GM12878 (cell line): Measurements from ENCODE around the gene APEX1. TPM values are rescaled to one million over a fixed set of nuclear protein-coding genes. Genes with fewer than 3 reads are reported as not detected.

Experiments
- ATAC-seq: fragments of 200-7000 bp; cut with Tn5 transposase; 3 replicates; pipeline ENCODE4 v1.9.1; 2020; ENCODE audit warnings: mild to moderate bottlenecking, moderate library complexity
- BruUV-seq: library from RNA; stranded (reverse); fragments of 400-500 nt; replicated peaks from 2 replicates; lab custom pipeline; 2021; lab: Mats Ljungman, UMichigan
- CTCF ChIA-PET: fragments of 300-600 bp; sonication (Branson Sonifier 250); formaldehyde crosslinking; extraction: SDS; loops from one replicate; lab custom pipeline; 2021; ENCODE audit warnings: inconsistent platforms; lab: Yijun Ruan, JAX
- POLR2A ChIA-PET: fragments of 350-600 bp; formaldehyde crosslinking; extraction: SDS; loops from one replicate; lab custom pipeline; 2021; ENCODE audit warnings: inconsistent platforms; lab: Charles Lee
- RAD21 ChIA-PET: fragments of 300-600 bp; sonication (Branson Sonifier 250); formaldehyde crosslinking; loops from one replicate; lab custom pipeline; 2023; ENCODE audit warnings: antibody characterized with exemption; ENCODE audit not compliant: unreplicated experiment; lab: Charles Lee
- SMC1A ChIA-PET: fragments of 300-600 bp; sonication (Branson Sonifier 250); formaldehyde crosslinking; loops from one replicate; lab custom pipeline; 2023; ENCODE audit not compliant: unreplicated experiment, uncharacterized antibody; lab: Charles Lee
- DNase-seq: peaks from one replicate; pipeline ENCODE4 v3.0.0-alpha.2; 2011; ENCODE audit warnings: low read depth, low spot score
- FAIRE-seq: peaks from 3 replicates; lab custom pipeline; 2011; peaks lifted over from hg19 to GRCh38; lab: Jason Lieb, UNC
- H2AFZ ChIP-seq: 2 replicates; pipeline ENCODE4 v1.6.0; 2011; ENCODE audit warnings: low read depth, low read length, control low read depth; ENCODE audit not compliant: control insufficient read depth
- H3K27ac ChIP-seq: 2 replicates; pipeline ENCODE4 v1.5.1; 2011; ENCODE audit warnings: control low read depth; ENCODE audit not compliant: control insufficient read depth, insufficient read depth
- H3K27me3 ChIP-seq, 2 experiments: replicated peaks in 1 of 2; 2 replicates each; pipeline versions ENCODE4 v1.6.0 to v1.6.1; 2011; ENCODE audit warnings: low read length in 1 of 2; ENCODE audit not compliant: control insufficient read depth in 2 of 2, insufficient read depth in 2 of 2
- H3K36me3 ChIP-seq, 2 experiments: 2 replicates each; pipeline ENCODE4 v1.5.1; 2011; ENCODE audit warnings: low read length in 1 of 2; ENCODE audit not compliant: control insufficient read depth in 2 of 2, insufficient read depth in 2 of 2
- H3K4me1 ChIP-seq: 2 replicates; pipeline ENCODE4 v1.6.1; 2011; ENCODE audit warnings: mild to moderate bottlenecking, low read length, moderate library complexity, mixed read lengths; ENCODE audit not compliant: control insufficient read depth, insufficient read depth
- H3K4me2 ChIP-seq: 2 replicates; pipeline ENCODE4 v1.6.0; 2011; ENCODE audit warnings: control low read depth; ENCODE audit not compliant: control insufficient read depth, insufficient read depth
- H3K4me3 ChIP-seq: fragments of 200-600 bp; sonication (generic); 2 replicates; pipeline ENCODE4 v1.5.1; 2016
- H3K79me2 ChIP-seq: 2 replicates; pipeline ENCODE4 v1.6.0; 2011; ENCODE audit warnings: low read length; ENCODE audit not compliant: control insufficient read depth, insufficient read depth
- H3K9ac ChIP-seq: 2 replicates; pipeline ENCODE4 v1.8.0; 2011; ENCODE audit warnings: low read length, control low read depth, mixed read lengths; ENCODE audit not compliant: control insufficient read depth, insufficient read depth
- H3K9me3 ChIP-seq: replicated peaks from 3 replicates; pipeline ENCODE4 v1.5.1; 2011; ENCODE audit warnings: mild to moderate bottlenecking, low read length; ENCODE audit not compliant: control insufficient read depth, insufficient read depth
- H4K20me1 ChIP-seq: 2 replicates; pipeline ENCODE4 v1.6.0; 2011; ENCODE audit not compliant: control insufficient read depth, insufficient read depth
- BHLHE40 ChIP-seq, 2 experiments: fragments of 450-650 bp in 1 of 2; IDR thresholded peaks; 2 replicates each; pipeline ENCODE4 v1.6.1; 2011 to 2017; ENCODE audit warnings: low read depth in 2 of 2, borderline replicate concordance in 1 of 2, improper control_type of control experiment in 1 of 2, low read length in 1 of 2, mild to moderate bottlenecking in 1 of 2
- BMI1 ChIP-seq: fragments of 450-650 bp; IDR thresholded peaks from 2 replicates; pipeline ENCODE4 v1.6.1; 2016; ENCODE audit warnings: mild to moderate bottlenecking, moderate library complexity, borderline replicate concordance
- CBX5 ChIP-seq: sonication (generic); IDR thresholded peaks from 2 replicates; pipeline ENCODE4 v1.6.1; 2016; ENCODE audit warnings: low read depth, moderate library complexity, mild to moderate bottlenecking, inconsistent platforms
- IKZF1 ChIP-seq: fragments of 450-650 bp; conservative IDR thresholded peaks from 2 replicates; pipeline ENCODE4 v1.6.1; 2017; ENCODE audit warnings: antibody characterized with exemption, mild to moderate bottlenecking
- RAD51 ChIP-seq: fragments of 450-650 bp; IDR thresholded peaks from 2 replicates; pipeline ENCODE4 v1.6.1; 2016; ENCODE audit warnings: moderate library complexity, mild to moderate bottlenecking, inconsistent platforms
- SMAD5 ChIP-seq: IDR thresholded peaks from 2 replicates; pipeline ENCODE4 v1.6.1; 2016; ENCODE audit warnings: antibody characterized with exemption, low read depth
- TBL1XR1 ChIP-seq: IDR thresholded peaks from 2 replicates; pipeline ENCODE4 v1.6.1; 2012; ENCODE audit warnings: low read depth, low read length, improper control_type of control experiment
- YY1 ChIP-seq: IDR thresholded peaks from 2 replicates; pipeline ENCODE4 v1.6.1; 2011; ENCODE audit warnings: low read depth, mild to moderate bottlenecking, low read length
- WGBS: methylation state at CpG from one replicate; pipeline ENCODE4 v1.1.6; 2016; ENCODE audit warnings: low lambda C conversion rate; ENCODE audit not compliant: insufficient replicate concordance, insufficient coverage; ENCODE audit errors: missing lambda C conversion rate; 5-methylcytosine and 5-hydroxymethylcytosine counted together
- in situ Hi-C: fragments of 300-500 bp; cut with MboI; formaldehyde crosslinking; loops from 9 replicates; pipeline ENCODE4 v1.14.3; 2018; ENCODE audit warnings: mixed read lengths
- intact Hi-C: fragments of 100-400 bp; cut with micrococcal nuclease; formaldehyde crosslinking; loops from one replicate; pipeline ENCODE4 v1.14.2; 2022; ENCODE audit not compliant: unreplicated experiment
- polyA plus RNA-seq, 11 experiments: library from polyadenylated mRNA; depleted of rRNA in 4 of 11; unstranded in 6 of 11; stranded (reverse) in 5 of 11; fragments of >200 nt; fragmentation: Nextera tagmentation in 4 of 11; fragmentation: Illumina TruSeq in 1 of 11; extraction: Ambion mirVana in 4 of 11; extraction: Trizol in 1 of 11; gene quantifications; 1 replicate in 1 of 11; 2 replicates in 10 of 11; pipeline versions ENCODE4 v1.2.1 to v1.2.3, GENCODE V29; 2011 to 2016; ENCODE audit warnings: inconsistent platforms in 2 of 11, missing spikeins in 2 of 11, low read depth in 1 of 11
- total RNA-seq, 4 experiments: library from RNA; depleted of rRNA in 3 of 4; stranded (reverse); fragments of >200 nt in 3 of 4; fragmentation: Illumina TruSeq in 1 of 4; extraction: Trizol in 1 of 4; gene quantifications; 2 replicates each; pipeline versions ENCODE4 v1.2.1 to v1.2.3, GENCODE V29; 2013 to 2021
- TF ChIP-seq, protein P1 (sequence below): IDR thresholded peaks from 2 replicates; pipeline ENCODE4 v1.6.1; 2012; ENCODE audit warnings: mild to moderate bottlenecking, low read depth, low read length
- TF ChIP-seq, protein P2 (sequence below): fragments of 450-650 bp; formaldehyde crosslinking; IDR thresholded peaks from 2 replicates; pipeline ENCODE4 v1.4.0; 2020; ENCODE audit warnings: mild to moderate bottlenecking, moderate library complexity

APEX1 gene
- total and polyA plus RNA-seq, 10 of the 15 experiments (the other 5 are each of a cell fraction or from before 2014, with no cell fraction given): 115 to 407 (median 300) TPM

- TF ChIP-seq, protein P1, sequence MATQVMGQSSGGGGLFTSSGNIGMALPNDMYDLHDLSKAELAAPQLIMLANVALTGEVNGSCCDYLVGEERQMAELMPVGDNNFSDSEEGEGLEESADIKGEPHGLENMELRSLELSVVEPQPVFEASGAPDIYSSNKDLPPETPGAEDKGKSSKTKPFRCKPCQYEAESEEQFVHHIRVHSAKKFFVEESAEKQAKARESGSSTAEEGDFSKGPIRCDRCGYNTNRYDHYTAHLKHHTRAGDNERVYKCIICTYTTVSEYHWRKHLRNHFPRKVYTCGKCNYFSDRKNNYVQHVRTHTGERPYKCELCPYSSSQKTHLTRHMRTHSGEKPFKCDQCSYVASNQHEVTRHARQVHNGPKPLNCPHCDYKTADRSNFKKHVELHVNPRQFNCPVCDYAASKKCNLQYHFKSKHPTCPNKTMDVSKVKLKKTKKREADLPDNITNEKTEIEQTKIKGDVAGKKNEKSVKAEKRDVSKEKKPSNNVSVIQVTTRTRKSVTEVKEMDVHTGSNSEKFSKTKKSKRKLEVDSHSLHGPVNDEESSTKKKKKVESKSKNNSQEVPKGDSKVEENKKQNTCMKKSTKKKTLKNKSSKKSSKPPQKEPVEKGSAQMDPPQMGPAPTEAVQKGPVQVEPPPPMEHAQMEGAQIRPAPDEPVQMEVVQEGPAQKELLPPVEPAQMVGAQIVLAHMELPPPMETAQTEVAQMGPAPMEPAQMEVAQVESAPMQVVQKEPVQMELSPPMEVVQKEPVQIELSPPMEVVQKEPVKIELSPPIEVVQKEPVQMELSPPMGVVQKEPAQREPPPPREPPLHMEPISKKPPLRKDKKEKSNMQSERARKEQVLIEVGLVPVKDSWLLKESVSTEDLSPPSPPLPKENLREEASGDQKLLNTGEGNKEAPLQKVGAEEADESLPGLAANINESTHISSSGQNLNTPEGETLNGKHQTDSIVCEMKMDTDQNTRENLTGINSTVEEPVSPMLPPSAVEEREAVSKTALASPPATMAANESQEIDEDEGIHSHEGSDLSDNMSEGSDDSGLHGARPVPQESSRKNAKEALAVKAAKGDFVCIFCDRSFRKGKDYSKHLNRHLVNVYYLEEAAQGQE: no peak
- TF ChIP-seq YY1 (no peak), SMAD5 (no peak), IKZF1 (peak; percentile 95), CBX5 (no peak), RAD51 (no peak)
Observed at GRCh38 chr14:20427231-20428009, 27.6 kb upstream of the APEX1 start (continued).

DNA sequence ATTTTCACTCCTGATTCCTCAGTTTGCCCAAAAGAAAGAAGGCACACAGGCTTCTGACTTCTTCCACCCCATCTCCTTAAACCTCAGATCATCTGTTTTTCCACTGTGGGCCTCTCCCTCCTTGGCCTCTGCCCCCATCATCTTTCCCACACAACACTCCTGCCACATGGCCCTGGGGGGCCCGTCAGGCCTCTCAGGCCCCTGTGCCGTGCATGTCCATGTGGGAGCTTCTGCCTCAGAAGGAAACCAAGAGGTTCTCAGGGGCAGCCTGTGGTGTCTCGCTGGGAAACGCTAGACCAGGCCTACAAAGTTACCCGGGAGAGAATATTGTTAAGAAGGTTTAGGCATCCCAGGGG is 27.0 kb upstream of the APEX1 start:
- CTCF ChIA-PET: interaction anchor here (1.0 to 8.6 kb wide), 2 partner anchors 13 to 20 kb away, joined by 3 to 70 read pairs; no protein-coding TSS in a partner anchor
- Histone ChIP-seq H3K9me3 (no peaks in the 10 kb centered on the region), H3K4me1 (peaks cover 18% of the 10 kb centered on the region), H2AFZ (peak overlapping the region; percentile 48), H3K4me2 (peak overlapping the region; percentile 91), H3K27ac (peak overlapping the region; percentile 89), H3K79me2 (no peaks in the 10 kb centered on the region), H3K36me3 (no peaks in the 10 kb centered on the region), H3K9ac (peak overlapping the region; percentile 64), H4K20me1 (no peaks in the 10 kb centered on the region), H3K4me3 (peak overlapping the region; percentile 38; the same call in 1 of the 2 replicates), H3K27me3 (no peaks in the 10 kb centered on the region)
- ATAC-seq: peak; percentile 60
- RAD21 ChIA-PET: interaction anchor here (0.8 to 1.9 kb wide), 2 partner anchors 13 to 33 kb away, joined by 4 to 5 read pairs; partner anchors contain the start of gene PIP4P1
- DNase-seq: no peak
- in situ Hi-C loops (no loop called here), intact Hi-C loops (loop anchor here (2.0 kb wide), 1 partner anchor 27 kb away; the partner anchor contains the start of genes APEX1 and OSGEP)
- POLR2A ChIA-PET: interaction anchor here (1.2 kb wide), 1 partner anchor 14 kb away, joined by 4 read pairs; no protein-coding TSS in a partner anchor
- peak; percentile 35 for FAIRE-seq
- no TSS peak for BruUV-seq
- SMC1A ChIA-PET: interaction anchor here (0.9 to 2.0 kb wide), 4 partner anchors 13 to 84 kb away, joined by 3 to 8 read pairs (median 4); partner anchors contain the start of gene PARP2
- 8% methylated on average over 5 of the region's 5 CpGs for WGBS
- no peak for TF ChIP-seq SMAD5
- no peak for TF ChIP-seq BMI1
- 0 out of 4 replicates have a peak, but pooled peaks of 1 of the 2 experiments have one; percentile 3 for TF ChIP-seq BHLHE40 (IDR thresholded peaks at IDR 0.05; ENCODE audit: borderline replicate concordance in 1 of 2, low read depth in 2 of 2, low read length in 1 of 2)
- TF ChIP-seq TBL1XR1: 0 out of 2 replicates have a peak, but pooled peaks have one; percentile 5
- TF ChIP-seq, protein P2, sequence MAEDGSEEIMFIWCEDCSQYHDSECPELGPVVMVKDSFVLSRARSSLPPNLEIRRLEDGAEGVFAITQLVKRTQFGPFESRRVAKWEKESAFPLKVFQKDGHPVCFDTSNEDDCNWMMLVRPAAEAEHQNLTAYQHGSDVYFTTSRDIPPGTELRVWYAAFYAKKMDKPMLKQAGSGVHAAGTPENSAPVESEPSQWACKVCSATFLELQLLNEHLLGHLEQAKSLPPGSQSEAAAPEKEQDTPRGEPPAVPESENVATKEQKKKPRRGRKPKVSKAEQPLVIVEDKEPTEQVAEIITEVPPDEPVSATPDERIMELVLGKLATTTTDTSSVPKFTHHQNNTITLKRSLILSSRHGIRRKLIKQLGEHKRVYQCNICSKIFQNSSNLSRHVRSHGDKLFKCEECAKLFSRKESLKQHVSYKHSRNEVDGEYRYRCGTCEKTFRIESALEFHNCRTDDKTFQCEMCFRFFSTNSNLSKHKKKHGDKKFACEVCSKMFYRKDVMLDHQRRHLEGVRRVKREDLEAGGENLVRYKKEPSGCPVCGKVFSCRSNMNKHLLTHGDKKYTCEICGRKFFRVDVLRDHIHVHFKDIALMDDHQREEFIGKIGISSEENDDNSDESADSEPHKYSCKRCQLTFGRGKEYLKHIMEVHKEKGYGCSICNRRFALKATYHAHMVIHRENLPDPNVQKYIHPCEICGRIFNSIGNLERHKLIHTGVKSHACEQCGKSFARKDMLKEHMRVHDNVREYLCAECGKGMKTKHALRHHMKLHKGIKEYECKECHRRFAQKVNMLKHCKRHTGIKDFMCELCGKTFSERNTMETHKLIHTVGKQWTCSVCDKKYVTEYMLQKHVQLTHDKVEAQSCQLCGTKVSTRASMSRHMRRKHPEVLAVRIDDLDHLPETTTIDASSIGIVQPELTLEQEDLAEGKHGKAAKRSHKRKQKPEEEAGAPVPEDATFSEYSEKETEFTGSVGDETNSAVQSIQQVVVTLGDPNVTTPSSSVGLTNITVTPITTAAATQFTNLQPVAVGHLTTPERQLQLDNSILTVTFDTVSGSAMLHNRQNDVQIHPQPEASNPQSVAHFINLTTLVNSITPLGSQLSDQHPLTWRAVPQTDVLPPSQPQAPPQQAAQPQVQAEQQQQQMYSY: 0 out of 2 replicates have a peak, but pooled peaks have one; percentile 13
- no peak for TF ChIP-seq RAD51
